ENCODE measurements around the gene TPRX1. TPM values are rescaled to one million over a fixed set of nuclear protein-coding genes. Genes with fewer than 3 reads are reported as not detected.

Gene TPRX1
- total RNA-seq, 4 donors from 2014 or later, result not detected

DNA sequence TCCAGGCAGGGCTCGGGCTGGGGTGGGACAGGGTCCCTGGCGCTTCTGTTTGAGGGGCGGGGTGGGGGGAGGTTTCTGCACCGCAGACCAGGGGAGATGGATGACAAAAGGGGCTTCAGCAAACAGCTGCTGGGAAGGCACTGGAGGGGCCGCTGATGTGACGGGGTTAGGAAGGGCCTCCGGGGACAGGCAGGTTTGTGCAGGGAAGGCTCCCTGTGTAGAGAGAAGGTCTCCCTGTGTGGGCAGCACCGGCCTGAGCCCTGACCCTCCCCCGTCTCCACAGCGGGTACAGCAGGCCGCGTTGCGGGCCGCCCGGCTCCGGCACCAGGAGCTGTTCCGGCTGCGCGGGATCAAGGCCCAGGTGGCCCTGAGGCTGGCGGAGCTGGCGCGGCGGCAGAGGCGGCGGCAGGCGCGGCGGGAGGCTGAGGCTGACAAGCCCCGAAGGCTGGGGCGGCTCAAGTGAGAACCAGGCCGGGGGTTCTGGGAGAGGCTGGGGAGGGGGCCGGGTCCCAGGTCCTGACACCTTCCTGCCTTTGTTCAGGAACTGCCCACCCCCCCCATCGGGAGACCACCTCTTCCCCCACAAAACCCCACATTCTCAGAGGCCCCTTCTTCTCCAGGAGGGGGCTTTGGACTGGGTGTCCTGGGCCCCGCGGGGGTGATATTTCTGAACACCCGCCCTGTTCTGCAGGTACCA, 49.1 kb downstream of the TPRX1 start:
- H3K27ac ChIP-seq, result no peak overlapping the region
- TF ChIP-seq, protein P1, sequence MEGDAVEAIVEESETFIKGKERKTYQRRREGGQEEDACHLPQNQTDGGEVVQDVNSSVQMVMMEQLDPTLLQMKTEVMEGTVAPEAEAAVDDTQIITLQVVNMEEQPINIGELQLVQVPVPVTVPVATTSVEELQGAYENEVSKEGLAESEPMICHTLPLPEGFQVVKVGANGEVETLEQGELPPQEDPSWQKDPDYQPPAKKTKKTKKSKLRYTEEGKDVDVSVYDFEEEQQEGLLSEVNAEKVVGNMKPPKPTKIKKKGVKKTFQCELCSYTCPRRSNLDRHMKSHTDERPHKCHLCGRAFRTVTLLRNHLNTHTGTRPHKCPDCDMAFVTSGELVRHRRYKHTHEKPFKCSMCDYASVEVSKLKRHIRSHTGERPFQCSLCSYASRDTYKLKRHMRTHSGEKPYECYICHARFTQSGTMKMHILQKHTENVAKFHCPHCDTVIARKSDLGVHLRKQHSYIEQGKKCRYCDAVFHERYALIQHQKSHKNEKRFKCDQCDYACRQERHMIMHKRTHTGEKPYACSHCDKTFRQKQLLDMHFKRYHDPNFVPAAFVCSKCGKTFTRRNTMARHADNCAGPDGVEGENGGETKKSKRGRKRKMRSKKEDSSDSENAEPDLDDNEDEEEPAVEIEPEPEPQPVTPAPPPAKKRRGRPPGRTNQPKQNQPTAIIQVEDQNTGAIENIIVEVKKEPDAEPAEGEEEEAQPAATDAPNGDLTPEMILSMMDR (IDR thresholded peaks at IDR 0.05), result no peak
- TF ChIP-seq POLR2A (IDR thresholded peaks at IDR 0.05), result no peak
- intact Hi-C loops (cut with DNase I), result no loop called here
- H3K9me3 ChIP-seq, result no peaks in the 10 kb centered on the region
- H3K4me3 ChIP-seq (replicated peaks in 1 of 3), result no peak overlapping the region
- no peaks in the 10 kb centered on the region for H3K27me3 ChIP-seq
- no peak for DNase-seq
- 88 to 94% methylated on average over 30 to 35 of the region's 36 CpGs for WGBS, 2 donors
- H3K4me1 ChIP-seq, result no peaks in the 10 kb centered on the region
- peaks cover 75 to 91% of the 10 kb centered on the region in 2 donors for H3K36me3 ChIP-seq

DNA sequence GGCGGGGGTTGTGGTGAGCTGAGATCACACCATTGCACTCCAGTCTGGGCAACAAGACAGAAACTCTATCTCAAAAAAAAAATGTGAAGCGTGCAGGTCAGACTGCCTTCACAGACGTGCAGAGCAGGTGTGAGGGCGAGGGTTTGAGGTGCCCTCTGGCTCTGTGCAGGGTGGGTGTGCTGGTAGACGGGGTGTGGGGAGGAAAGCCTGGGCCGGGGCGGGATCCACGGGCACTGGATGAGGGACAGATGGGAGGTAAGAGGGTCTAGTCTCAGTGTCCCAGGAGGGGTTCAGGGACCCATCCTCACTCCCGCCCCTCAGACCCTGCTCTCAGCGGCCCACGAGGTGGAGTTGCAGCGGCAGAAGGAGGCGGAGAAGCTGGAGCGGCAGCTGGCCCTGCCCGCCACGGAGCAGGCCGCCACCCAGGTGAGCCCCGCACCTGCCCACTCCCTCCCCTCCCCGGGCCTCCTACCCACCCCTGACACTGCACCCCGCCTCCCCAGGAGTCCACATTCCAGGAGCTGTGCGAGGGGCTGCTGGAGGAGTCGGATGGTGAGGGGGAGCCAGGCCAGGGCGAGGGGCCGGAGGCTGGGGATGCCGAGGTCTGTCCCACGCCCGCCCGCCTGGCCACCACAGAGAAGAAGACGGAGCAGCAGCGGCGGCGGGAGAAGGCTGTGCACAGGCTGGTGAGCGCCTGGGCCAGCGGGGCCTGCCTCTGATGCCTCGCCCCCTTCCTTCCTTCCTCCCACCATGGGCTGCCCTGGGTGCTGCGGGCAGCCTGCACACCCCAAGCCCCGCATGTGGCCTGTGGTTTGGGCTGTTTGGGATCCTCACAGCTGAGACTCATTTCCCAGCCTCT, 49.9 kb downstream of the TPRX1 start:
- H3K4me3 ChIP-seq (replicated peaks in 1 of 3), result no peak overlapping the region
- peaks cover 81 to 97% of the 10 kb centered on the region in 2 donors for H3K36me3 ChIP-seq
- no peaks in the 10 kb centered on the region for H3K9me3 ChIP-seq
- WGBS, 2 donors, result 93 to 94% methylated on average over 26 to 29 of the region's 37 CpGs
- no peak for DNase-seq
- TF ChIP-seq POLR2A (IDR thresholded peaks at IDR 0.05), result no peak
- TF ChIP-seq, protein P1 (IDR thresholded peaks at IDR 0.05), result no peak
- H3K27ac ChIP-seq, result no peak overlapping the region
- intact Hi-C loops (cut with DNase I), result no loop called here
- H3K27me3 ChIP-seq, result no peaks in the 10 kb centered on the region
- no peaks in the 10 kb centered on the region for H3K4me1 ChIP-seq

DNA sequence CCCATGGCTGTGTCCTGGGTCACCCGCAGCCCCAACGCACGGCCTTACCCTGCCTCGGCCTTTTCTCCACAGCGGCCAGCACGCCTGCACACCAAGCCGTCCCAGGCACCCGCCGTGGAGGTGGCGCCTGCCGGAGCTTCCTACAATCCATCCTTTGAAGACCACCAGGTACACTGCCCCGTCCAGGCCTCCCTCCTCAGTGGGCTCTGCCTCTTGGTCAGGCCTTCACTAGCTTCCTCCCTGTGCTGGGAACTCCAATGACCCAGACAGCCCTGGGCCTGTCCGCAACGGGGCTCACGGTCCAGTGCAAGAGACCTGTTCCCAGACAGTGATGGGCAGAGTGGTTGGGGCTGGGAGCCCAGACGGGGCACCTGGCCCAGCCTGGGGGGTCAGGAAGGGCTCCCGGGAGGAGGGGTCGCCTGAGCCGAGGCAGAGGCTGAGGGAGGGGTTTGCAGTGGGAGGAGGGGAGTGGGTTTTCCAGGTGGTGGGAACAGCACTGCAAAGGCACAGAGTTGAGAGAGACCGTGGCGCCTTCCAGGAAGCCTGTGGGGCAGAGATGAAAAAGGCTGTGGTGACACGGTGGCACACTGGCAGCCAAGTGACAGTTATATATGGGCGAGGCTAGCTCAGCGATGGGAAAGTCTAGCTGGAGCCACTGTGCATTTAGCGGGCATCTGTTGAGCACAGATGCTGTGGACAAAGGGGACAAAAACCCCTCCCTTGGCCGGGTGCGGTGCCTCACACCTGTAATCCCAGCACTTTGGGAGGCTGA, 51.7 kb downstream of the TPRX1 start:
- TF ChIP-seq, protein P1 (IDR thresholded peaks at IDR 0.05), result no peak
- TF ChIP-seq POLR2A (IDR thresholded peaks at IDR 0.05), result no peak
- H3K27ac ChIP-seq, result no peak overlapping the region
- H3K9me3 ChIP-seq, result no peaks in the 10 kb centered on the region
- no peak overlapping the region for H3K4me3 ChIP-seq (replicated peaks in 1 of 3)
- no peak for DNase-seq
- no peaks in the 10 kb centered on the region for H3K27me3 ChIP-seq
- no peaks in the 10 kb centered on the region for H3K4me1 ChIP-seq
- 89 to 90% methylated on average over 26 to 27 of the region's 27 CpGs for WGBS, 2 donors
- intact Hi-C loops (cut with DNase I), result no loop called here
- peaks cover 92 to 97% of the 10 kb centered on the region in 2 donors for H3K36me3 ChIP-seq

Small RNA genes within 50 kb of the gene (small RNA-seq; reads per million reads assigned to genes)
- gene AC008745.1 (not detected), gene SNORD23 (not detected)

Other genes starting within 250 kb of the TPRX1 start
- gene ZNF541, start 231.4 kb downstream of the TPRX1 start, total RNA-seq, result 1 to 10 TPM in 1 of 4 donors, under 1 TPM in 2, not detected in 1; 0.40 to 1.1 (median 0.56) TPM
- 10 to 100 TPM in 3 of 4 donors, 1 to 10 TPM in 1; 5.8 to 15.2 (median 13.2) TPM for gene BICRA, start 195.4 kb downstream of the TPRX1 start, total RNA-seq
- 10 to 100 TPM; 41.9 to 48.0 (median 44.3) TPM for gene EHD2, start 91.1 kb downstream of the TPRX1 start, total RNA-seq
- gene NOP53, start 59.0 kb downstream of the TPRX1 start, total RNA-seq, result 100 to 1,000 TPM; 278 to 531 (median 461) TPM
- 100 to 1,000 TPM; 256 to 919 (median 484) TPM for gene SELENOW, start 25.8 kb downstream of the TPRX1 start, total RNA-seq
- not detected for gene CRX, start 17.4 kb upstream of the TPRX1 start, total RNA-seq
- not detected for gene TPRX2, start 54.7 kb upstream of the TPRX1 start, total RNA-seq
- not detected for gene SULT2A1, start 81.8 kb upstream of the TPRX1 start, total RNA-seq
- not detected for gene BSPH1, start 187.6 kb upstream of the TPRX1 start, total RNA-seq
- not detected for gene ELSPBP1, start 190.1 kb upstream of the TPRX1 start, total RNA-seq
- gene CABP5, start 239.5 kb upstream of the TPRX1 start, total RNA-seq, result not detected

All from thyroid gland (tissue), 4 donors.